UCSD-AML1 (cell line): ENCODE measurements around the gene FAM98C.

Experiments
- DNase-seq: peaks from one replicate; lab custom pipeline; 2025; ENCODE audit not compliant: unreplicated experiment; lab: John Stamatoyannopoulos, UW

Gene FAM98C

DNA sequence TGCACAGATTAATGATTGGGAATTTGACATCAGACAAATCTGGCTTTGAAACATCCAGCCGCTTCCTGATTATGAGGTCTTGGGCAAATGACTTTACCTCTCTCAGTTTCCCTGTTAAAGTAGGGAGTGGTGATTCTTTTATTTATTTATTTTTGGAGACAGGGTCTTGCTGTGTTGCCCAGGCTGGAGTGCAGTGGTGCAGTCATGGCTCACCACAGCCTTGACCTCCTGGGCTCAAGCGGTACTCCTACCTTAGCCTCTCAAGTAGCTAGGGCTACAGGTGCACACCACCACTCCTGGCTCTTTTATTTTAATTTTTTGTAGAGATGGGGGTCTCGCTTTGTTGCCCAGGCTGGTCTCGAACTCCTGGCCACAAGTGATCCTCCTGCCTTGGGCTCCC, 25.8 kb upstream of the FAM98C start:
- no peak for DNase-seq

DNA sequence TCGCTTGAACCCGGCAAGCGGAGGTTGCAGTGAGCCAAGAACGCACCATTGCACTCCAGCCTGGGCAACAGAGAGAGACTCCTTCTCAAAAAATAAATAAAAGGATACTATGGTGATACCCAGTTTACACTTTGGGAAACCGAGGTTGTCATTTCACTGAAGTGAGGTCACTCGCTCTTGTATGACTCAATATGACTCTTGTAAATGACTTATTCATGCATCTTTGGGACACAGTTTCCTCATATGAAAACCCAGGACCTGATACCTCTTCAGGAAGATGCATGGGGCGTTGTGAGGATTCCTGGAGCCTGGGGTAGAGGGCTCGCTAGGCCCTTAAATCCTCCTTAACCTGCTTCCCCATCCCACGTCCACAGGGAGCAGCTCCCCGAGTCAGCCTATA, 24.0 kb upstream of the FAM98C start:
- no peak for DNase-seq

DNA sequence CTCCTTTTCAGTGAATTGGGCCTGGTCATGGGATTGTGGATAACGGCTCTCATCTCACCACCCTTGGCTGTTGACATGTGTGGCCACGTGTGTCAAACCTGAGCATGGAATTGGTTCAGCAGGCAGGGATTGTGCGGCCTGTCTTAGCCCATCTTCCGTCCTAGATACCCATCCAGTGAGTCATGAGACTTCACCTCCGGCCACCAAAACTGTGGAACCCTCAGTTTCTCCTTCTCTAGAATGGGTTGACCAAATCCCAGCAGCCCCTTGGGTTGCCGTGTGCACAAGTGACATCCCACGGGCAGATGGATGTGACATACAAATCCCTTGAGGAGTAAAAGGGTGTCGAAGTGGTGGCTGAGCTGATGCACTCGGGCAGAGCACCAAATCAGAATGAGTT, 21.8 kb upstream of the FAM98C start:
- DNase-seq: no peak

DNA sequence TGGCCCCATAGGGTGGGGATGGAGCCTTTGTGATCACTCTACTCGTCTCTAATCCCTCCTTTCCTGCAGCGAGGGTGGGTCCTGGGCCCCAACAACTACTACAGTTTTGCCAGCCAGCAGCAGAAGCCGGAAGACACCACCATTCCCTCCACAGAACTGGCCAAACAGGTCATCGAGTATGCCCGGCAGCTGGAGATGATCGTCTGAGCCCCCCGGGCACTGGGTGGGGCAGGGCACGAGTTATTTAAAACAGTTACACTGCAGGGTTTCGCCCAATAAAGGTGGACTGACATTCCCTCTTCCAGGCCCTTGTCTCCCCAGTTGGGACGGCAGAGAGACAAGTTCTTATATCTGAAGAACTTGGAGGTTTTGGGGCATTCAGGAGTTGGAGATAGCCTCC, 19.7 kb upstream of the FAM98C start:
- no peak for DNase-seq

DNA sequence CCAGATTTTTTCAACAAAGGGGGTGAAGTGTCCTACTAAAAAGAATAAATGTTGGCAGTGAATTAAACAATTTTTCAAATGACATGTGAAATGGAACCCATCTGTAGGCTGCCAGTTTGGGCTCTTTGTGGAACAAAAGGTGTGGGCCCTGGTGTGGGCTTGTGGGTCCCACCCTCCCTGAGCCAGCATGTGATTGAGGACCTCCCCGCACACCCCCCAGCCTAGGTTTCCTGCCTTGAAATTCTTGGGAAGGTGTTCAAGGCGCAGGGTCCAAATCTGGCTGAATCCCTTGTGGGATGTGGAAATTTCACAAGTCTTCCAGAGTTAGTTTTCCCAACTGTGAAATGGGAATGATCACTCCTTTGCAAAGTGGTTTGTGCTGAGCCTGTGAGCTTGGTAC, 19.1 kb upstream of the FAM98C start:
- DNase-seq: no peak

DNA sequence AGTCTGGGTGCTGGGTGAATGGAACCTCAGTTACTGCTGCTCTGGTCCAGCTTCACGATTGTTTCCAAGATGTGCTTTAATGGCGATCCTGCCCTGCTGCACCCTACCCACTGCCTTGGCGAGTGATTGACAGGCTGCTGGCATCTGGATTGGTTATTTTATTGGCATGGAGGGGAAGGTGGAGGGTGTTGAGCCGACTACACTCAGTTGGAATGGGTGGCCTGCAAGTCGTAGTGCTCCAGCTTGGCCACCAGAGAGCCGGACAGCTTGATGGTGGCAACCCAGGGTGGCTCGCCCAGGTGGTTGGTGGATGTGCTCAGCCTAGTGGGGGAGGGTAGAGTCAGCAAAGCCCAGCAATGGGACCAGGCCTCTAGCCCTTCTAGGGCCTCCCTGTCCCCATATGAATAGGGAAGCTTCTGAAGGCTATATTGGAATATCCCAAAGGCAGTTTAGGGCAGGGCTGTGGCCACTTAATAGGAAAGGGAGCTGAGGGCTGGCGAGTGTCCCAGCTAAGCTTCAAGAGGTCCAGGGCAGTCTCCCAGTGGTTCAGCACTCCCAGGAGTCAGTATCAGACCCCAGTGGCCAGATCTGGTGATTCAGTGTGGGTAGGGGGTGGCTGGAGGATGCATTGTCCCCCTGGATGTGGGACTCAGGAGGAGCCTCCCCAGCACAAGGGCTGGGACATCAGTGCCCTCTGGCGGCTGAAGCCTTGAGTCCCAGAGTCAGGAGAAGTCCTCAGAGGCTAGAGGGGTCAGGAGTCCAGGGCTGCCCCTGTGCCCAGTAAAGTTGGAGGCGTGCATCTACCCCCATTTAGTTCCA, 18.5 kb upstream of the FAM98C start:
- no peak for DNase-seq

DNA sequence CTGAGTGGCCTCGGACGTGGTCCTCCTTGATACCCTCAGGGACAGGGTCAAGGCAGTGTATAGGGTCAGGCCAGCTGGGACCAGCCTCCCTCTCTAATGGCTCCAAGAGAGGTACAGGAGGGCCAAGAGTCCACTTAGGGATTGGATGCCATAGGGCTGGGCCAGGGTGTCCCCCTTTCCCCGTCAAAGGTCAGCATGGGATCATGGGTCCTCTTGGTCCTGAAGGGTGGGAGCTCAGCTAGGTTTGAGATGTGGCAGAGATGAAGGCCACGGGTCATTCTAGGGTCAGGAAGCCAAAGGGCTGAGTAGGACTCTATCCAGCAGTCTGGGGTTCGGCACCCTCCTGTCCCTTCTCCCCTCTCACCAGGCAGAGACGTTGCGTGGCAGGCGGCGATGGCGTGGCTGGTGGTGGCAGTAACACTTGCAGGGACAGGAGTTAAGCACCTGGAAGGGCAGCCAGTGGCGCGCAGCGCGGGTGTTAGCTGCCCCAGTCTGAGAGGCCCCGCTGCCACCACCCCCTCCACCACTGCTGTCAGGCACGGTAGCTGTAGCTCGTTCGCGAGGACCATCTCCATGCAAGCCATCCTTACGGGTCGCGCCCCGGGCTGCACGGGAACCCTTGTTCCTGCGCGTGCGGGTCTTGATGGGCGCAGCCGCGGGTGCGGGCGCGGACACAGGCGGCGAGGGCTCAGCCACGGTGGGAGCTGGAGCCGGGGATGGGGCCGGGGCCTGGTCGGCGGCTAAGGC, 17.7 kb upstream of the FAM98C start:
- no peak for DNase-seq

DNA sequence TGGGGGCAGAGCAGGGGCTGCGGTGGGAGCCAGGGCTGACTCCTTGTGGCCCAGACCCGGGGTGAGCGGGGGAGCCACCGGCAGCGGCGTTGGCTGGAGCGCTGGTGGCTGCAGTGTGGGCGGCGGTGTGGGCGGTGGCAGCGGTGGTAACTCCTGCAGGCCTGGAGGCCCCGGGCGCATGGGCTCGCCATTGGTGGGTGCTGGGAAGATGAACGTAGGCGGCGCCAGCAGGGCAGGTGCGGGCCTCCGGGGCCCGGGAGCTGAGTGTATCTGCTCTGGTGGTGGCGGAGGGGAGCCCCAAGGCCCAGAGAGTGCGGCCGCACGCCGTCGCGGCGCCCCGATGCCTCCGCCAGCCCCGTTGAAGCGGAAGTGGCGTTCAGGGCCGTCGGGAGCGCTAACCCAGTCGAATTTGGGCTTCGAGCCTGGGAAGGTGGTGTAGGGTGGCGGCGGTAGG, 17.1 kb upstream of the FAM98C start:
- no peak for DNase-seq

DNA sequence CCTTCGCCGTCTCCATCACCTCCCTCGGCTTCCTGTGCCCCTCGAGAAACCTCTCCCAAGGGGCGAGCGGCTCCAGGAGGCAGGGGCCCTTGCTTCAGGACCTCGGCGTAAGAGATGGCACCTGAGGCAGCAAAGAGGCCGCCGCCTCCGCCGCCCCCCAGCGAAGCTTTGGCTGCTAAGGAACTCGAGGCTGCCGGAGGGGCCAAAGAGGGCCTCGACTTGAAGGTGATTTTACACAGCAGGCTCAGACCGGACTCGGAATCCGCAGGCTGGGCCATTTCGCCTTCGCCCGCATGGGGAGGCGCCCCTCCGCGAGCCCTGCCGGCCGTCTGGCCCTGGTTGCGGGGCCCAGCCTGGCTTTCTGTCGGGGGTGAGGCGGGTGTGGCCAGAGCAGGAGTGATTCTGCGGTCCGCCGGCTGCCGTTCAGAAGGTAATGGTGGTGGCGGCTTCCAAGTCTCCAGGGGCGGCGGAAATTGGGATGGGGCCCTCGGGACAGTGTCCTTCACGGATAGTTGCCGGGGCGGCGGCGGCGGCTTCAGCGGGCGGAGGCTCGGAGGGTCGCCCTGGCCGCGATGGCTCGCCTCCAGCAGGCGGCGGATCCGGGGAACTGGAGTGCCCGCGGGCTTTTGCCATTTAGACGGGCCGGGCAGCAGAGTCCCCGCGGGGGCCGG, 16.5 kb upstream of the FAM98C start:
- no peak for DNase-seq

DNA sequence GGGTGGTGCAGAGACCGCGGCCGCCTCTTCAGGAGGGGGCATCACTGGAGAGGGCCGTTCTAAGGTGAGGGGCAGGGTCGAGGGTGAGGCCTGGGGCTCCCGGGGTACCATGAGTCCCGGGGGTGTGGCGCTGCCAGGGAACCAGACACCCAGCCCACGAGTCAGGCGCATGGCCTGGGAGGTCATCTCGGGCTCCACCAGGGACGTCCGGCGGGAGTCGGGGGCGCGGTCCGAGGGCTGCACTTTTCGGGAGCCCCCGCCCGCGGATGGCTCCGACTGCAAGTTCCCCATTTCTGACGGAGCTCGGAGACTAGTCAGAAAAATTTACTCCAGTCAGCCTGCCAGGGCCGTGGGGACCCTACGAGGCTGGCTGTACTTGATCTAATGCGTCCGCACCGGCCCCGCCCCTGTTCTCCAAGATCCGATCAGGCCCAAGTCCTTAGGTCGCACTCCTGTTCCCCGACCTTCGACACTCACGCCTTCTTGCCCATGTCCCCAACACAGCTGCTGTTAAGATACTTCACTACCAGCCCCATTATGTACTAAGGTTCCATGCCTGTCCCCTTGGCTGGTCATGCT, 15.8 kb upstream of the FAM98C start:
- no peak for DNase-seq

DNA sequence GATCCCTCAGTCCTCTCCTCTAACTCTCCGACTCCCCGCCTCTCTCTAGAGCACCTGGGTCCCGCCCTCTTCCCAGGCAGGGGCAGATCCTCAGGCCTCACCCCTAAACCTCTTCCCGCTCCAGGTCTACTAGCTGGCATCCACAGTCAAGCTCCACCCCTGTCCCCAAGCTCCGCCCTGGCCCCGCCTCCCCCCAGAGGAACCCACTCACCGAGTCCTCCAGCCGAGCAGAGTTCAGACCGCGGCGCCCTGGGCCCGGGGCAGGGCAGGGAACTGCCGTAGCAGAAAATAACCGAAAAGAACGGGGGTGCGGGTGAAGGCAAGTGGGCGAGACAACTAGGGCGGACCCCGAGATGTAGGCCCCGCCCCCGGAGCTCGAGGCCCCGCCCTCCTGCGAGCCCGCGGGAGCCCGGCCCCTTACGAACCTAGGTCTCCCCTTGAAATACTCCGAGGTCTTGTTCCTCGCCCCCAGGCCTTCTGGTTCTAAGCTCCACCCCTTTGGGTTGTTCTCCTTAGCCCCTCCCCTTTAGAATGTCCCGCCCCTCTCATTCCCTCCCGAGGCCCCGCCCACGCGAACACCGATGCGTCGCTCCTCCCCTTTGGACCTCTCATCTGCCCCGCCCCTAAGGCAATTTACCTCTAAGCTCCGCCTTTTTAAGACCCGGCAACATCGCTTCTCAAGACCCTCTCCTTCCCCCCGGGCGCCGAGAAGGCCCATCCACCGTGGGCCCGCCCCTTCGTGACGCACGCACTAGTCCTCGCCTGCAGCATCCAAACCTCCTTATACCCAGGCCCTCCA, 15.1 kb upstream of the FAM98C start, which contains the start of gene GGN:
TSS of gene GGN (minus strand) at position 485 of the 799 bp plus-strand sequence. CDS start 773 bp downstream, outside the sequence.
- peak; percentile 86 for DNase-seq

DNA sequence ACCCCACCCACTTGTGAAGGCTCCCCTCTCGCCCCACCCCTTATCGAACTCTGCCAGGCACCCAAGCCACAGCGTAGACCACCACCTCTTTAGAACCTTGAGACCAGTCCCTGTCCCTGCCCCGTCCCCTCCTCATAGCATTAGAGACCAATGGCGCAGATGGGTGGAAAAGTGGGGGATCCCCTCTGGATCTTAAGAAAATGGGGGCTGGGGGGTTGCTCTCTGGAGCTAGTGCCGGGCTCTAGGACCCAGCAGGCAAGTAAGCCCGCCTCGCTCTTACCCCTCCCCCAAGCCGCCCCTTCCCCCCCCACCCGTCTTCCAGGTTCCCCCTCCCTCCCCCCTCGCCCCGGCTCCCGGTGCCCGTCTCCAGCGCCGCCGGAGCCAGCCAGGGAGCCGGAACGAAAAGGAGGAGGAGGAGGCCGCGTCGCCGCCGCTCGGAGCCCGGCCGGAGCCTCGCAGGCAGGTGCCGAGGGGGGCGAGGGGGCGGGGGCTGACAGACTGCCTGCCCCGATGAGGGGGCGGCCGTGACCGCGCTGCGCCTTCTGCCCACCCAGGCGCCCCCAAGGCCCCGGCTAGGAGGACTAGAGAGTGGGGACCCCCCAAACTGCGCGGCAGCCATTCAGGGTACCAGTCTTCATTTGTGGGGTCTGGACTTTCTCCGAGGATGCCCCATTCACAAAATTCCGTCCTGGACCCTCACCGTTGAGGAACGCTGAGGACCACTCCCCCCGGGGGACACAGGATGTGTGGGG, 14.4 kb upstream of the FAM98C start, which contains the start of gene SPRED3:
TSS of gene SPRED3 (plus strand) at position 349 of the 752 bp plus-strand sequence. CDS start 1,606 bp downstream, outside the sequence.
- no peak for DNase-seq

DNA sequence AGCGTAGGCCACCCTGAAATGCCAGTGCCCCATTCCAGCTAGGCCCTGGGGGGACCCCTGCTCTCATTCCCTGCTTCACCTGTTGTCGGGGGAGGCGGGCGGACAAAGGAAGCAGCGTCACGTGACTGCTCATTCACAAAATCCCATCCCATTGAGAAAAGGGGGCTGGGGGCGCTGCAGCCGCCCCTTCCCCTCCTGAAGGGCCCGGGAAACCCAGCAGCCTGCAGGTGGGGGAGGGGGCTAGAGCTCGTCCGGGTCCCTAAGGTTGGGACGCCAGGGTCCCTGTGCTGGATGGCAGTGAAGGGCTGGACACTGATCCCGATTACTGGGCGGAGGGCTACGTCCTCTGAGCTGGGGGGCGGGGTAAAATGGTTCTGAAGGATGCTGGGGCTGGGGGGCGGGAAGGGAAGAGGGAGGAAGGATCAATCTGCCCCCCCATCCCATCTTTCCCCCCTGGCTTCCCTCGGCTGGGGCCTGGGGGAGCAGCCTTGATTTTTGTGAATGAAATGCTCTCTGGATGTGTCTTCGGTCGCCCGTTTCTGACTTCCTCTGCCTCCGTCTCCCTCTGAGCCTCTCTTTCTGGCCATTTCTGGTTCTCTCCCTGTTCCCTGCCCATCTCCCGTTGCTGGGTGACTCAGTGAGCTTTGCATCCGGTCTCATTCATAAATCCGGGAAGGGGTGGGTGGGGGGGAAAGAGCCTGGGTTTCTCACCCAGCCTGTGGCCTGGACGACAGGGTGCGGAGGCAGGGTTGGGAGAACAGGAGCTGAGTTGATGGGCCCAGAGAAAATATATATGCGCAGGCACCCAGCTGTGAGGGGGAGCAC, 13.6 kb upstream of the FAM98C start:
- DNase-seq: no peak

DNA sequence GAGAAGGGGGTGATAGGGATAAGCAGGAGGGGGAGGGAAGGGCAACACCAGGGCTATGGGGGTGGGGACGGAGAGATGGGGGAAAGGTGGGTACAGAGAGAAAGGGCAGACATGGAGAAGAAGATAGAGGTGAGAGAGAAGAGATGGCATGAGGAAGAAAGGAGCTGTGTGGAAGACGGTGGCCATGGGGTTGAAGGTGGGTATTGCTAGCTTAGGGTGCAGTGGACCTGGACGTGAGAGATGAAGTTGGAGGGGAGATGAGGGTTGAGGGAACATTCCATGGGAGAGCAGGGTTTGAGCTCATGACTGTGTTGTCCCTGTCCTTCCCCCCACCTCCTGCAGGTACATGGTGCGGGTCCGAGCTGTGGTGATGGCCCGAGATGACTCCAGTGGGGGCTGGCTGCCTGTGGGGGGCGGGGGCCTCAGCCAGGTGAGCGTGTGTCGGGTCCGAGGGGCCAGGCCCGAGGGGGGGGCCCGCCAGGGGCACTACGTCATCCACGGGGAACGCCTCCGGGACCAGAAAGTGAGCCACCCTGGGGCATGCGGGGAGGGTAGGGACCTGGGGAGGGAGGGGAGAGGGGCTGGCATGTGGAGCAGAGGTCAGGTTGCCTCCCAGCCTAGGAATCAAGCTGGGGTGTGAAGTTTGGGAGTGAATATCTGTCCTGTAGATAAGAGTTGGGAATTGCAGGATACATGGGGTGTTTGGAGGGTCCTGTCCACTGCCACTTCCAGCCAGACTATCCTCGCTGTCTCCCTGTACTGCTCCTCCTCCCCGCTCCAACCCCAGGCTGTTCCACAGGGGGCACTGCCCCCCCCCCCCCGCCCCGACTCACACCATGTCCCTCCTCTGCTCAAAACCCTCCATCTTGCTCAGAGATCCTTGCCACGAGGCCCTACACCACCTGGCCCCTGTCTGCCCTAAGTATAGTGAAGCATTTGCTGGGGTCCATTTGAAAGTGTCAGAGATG, 12.7 kb upstream of the FAM98C start:
- DNase-seq: no peak

DNA sequence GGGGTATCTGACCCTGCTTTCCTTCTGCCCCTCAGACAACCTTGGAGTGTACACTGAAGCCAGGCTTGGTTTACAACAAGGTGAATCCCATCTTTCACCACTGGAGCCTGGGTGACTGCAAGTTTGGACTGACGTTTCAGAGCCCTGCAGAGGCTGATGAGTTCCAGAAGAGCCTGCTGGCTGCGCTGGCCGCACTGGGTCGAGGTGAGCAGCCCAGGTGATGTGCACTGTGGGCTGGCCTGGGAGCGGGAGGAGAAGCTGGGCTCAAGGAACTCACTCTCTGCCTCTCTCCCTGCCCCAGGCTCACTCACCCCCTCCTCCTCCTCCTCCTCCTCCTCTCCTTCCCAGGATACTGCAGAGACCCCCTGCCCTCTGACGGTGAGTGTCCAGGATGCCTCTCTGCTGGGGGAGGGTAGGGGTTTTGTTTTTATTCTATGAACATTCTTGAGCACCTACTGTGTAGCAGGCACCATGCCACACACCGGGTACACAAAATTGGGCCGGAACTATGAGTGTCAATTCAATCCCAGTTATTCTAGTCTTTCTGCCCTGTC, 10.9 kb upstream of the FAM98C start:
- DNase-seq: no peak

DNA sequence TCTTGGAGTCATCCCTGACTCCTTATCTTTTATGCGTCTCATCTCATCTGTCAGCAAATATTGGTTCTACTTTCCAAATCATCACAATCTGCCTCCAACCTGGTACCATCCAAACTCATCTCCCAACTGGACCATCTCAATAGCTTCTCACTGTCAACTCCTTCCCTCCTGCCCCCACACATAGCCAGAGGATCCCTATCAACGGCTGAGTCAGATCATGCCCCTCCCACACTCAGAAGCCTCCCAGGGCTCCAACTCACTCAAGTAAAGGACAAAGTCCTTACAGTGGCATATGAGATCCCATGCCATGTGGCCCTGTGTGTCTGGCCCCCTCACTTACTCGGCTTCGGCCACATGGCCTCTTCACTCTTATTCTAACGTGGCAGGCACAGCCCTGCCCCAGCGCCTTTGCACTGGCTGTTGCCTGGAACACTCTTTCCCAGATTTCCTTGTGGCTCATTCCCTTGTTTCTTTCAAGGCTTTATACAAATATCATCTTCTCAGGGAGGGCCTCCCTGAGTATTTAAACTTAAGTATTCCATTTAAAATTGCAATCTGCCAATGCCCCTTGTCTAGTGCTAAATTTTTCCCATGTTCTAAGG, 10.1 kb upstream of the FAM98C start:
- DNase-seq: no peak

DNA sequence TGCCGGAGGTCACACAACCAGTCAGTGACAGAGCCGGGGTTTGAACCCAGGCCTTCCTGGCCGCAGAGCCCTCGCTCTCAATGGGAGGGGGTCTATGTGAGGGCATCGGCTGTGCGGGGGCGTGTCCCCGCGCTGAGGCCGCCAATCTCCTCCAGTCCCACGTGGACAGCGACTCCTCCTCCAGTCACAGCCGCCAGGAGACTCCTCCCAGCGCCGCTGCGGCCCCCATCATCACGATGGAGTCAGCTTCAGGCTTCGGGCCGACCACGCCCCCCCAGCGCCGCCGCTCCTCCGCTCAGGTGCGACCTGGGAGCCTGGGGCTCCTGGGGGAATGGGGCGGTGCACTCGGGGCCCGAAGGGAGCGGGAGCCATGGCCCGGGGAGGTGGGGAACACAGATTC, 8.4 kb upstream of the FAM98C start:
- no peak for DNase-seq
